GM21447 (cell line): Measurements from ENCODE around the gene ULK4.
"Not testable (repeated sequence)": the region's sequence is repeated elsewhere in the genome, so short reads cannot be mapped to it uniquely, and the experiment has no call there.

Experiments
- ATAC-seq: cut with Tn5 transposase; IDR thresholded peaks from one replicate; pipeline ENCODE4 v1.9.1; 2021; ENCODE audit not compliant: unreplicated experiment

ULK4 gene

GRCh38 chr3:41286305-41286704 is 675.6 kb downstream of the ULK4 start:
- ATAC-seq = no peak

DNA sequence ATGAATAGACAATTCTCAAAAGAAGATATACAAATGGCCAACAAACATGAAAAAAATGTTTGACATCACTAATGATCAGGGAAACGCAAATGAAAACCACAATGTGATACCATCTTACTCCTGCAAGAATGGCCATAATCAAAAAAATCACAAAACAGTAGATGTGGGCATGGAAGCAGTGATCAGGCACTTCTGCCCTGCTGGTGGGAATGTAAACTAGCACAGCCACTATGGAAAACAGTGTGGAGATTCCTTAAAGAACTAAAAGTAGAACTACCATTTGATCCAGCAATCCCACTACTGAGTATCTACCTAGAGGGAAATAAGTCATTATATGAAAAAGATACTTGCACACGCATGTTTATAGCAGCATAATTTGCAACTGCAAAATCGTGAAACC is 677.0 kb downstream of the ULK4 start:
- ATAC-seq = not testable (repeated sequence)

GRCh38 chr3:41277790-41278465 is 684.0 kb downstream of the ULK4 start:
- no peak for ATAC-seq

DNA sequence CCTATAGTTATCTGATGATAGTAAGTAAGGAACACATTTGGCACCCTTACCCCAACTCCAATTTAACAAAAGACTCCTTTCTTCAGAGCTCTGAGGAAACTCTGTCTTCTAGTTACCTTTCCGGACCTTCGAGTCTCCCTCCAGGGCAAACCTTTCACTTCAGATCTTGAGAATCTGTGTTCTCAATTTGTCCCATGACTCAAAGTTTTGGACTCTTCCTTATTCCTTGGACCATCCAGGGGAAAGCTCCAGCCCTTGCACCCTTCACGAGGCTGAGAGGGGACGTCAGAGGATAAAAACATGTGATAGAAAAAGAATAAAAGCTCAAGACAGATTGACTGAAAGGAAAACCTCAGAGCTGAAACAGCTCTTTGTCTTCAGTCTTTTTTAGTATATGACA is 685.7 kb downstream of the ULK4 start:
- ATAC-seq = no peak

- ATAC-seq = no peak
These were observed 686.8 kb downstream of the ULK4 start for GRCh38 chr3:41274944-41275668.

DNA sequence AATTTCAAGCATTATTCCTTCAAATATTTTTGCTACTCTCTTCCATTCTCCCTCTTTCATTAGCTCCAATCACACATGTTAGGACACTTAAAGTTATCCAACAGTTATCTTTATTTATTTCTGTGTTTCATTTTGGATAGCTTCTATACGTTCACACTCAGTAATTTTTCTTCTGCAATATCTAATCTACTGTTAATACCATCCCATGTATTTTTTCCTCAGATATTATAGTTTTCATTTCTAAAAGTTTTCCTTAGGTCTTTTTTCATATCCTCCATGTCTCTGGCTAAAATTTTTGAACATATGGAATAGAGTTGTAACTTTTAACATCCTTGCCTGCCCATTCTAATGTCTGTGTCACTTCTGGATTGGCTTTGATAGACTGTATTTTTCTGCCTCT is 689.2 kb downstream of the ULK4 start:
- ATAC-seq = no peak

DNA sequence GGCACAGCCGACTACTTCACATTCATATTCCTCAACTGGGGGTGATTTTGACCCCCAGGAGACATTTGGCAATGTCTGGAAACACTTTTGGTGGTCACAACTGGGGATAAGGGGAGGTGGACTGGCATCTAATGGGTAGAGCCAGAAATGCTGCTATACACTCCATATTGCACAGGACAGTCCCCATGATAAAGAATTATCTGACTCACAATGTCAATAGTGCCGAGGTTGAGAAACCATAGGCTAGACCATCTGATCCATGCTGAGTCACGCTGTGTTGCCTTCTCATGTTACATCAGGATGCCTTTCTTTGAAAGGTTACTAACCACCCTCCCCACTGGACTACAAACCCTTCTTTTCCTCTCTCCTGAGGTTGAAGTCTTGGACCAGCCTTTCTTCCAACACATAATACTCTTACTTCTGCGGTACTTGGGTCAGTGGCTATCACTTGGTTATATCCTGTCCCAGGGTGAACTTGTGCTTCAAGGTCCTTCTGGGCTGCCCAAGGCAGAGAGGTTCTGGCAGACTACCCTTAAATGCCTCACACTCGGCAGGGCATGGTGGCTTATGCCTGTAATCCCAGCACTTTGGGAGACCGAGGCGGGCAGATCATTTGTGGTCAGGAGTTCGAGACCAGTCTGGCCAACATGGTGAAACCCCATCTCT is 693.8 kb downstream of the ULK4 start:
- ATAC-seq = no peak

- ATAC-seq = no peak
These were observed 696.1 kb downstream of the ULK4 start for GRCh38 chr3:41265823-41266273.

DNA sequence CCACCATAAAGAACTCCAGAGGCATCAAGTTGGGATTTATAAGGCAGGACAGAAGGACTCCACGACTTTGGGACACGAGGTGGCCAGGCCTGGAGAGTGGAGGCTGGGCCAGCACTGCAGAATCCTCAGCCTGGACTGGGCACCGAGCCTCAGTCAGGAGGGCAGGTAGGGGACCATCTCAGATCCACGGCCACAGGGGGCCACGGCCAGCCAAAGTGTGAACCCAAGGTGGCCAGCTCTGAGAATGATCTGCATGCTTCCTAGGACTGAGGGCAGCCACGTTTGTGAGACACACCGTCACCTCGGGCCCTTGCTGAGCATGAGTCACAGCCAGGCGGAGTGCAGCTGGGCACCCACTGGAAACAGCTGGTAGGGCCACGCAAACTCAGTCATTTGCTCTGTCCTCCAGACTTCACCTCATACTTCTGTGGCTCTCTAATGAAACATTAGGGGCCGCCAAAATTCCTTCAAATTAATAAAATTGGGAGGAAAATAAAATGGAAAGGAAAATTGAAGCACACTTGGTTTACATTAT is 696.8 kb downstream of the ULK4 start:
- no peak for ATAC-seq

GRCh38 chr3:41260063-41260450 is 701.8 kb downstream of the ULK4 start:
- ATAC-seq = no peak

- ATAC-seq = no peak
These were observed 702.3 kb downstream of the ULK4 start for GRCh38 chr3:41259449-41260062.

GRCh38 chr3:41258239-41258800 is 703.6 kb downstream of the ULK4 start:
- ATAC-seq = no peak

DNA sequence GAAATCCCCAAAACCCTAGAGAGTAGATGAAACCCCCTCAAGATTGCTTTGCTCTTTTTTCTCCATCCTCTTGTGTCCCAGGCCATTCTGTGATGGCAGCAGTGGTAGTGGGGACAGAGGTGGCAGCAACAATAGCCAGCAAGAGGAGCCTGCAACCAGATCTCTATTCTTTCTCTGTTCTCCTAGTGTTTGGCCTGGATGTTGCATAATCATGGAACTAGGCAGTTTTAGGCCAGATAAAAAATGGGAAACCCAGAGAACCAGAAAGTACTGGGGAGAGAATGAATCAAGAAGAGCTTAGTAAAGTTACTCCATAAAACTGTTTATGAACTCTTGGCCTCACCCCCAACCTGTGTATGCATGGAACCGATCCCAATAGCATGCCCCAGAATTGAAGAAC is 710.3 kb downstream of the ULK4 start:
- ATAC-seq = no peak

DNA sequence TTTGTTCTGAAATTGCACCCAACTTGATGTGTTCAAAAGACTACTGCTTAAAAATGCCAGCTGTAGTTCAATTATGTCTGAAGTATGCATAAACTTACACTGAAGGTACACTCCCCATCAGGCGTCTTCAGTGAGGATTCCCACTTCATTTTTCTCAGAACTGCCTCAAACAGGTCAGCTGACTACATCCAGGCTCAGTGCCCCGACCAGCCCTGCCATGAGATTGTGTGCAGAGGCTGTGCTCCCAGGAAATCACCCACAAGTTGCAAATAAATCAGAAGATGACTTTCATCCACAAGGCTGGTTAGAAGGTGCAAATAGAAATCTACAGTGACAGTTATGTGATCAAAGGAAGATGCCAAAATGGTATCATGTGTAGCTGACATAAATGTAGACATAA is 711.1 kb downstream of the ULK4 start:
- ATAC-seq = no peak

GRCh38 chr3:41249318-41249717 is 712.6 kb downstream of the ULK4 start:
- ATAC-seq = no peak

- ATAC-seq = no peak
These were observed 713.4 kb downstream of the ULK4 start for GRCh38 chr3:41248525-41248924.

- ATAC-seq = no peak
These were observed 714.6 kb downstream of the ULK4 start for GRCh38 chr3:41247055-41248004.

- no peak for ATAC-seq
These were observed 717.1 kb downstream of the ULK4 start for GRCh38 chr3:41244620-41245336.

DNA sequence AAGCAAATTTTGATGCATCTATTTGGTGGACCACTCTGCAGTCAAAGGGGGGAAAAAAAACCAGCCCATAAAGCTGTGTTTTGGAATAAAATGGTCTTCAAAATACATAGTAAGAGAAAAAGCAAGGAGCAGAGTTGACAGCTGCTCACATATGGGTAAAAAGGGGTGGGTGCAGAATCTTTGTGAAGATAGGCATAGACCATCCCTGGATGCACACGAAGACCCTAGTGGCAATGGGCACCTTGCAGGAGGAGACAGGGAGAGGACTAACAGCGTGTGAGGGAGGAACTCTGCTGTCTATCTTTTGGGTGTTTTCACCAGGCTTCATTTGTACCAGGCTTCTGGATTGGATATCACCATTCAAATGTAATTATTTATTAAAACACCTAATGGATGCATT is 718.7 kb downstream of the ULK4 start:
- no peak for ATAC-seq
